HUES64 (cell line): ENCODE data around the gene TACR1.
"Not testable (repeated sequence)": the region's sequence is repeated elsewhere in the genome, so short reads cannot be mapped to it uniquely, and the experiment has no call there.

Experiments
- H3K27ac ChIP-seq: 2 replicates; pipeline ENCODE4 v1.7.0; 2013; ENCODE audit warnings: low read depth, low read length, inconsistent platforms
- H3K27me3 ChIP-seq: 2 replicates; pipeline ENCODE4 v1.6.1; 2013; ENCODE audit warnings: mild to moderate bottlenecking, low read length; ENCODE audit not compliant: insufficient read depth
- H3K36me3 ChIP-seq: 2 replicates; pipeline ENCODE4 v1.6.1; 2013; ENCODE audit warnings: mild to moderate bottlenecking, low read length; ENCODE audit not compliant: insufficient read depth
- H3K4me1 ChIP-seq: 2 replicates; pipeline ENCODE4 v1.6.1; 2013; ENCODE audit warnings: mild to moderate bottlenecking, low read length, moderate library complexity; ENCODE audit not compliant: insufficient read depth
- H3K4me3 ChIP-seq: 2 replicates; pipeline ENCODE4 v1.5.1; 2013; ENCODE audit warnings: mild to moderate bottlenecking, low read length, moderate library complexity
- H3K9ac ChIP-seq: 2 replicates; pipeline ENCODE4 v1.6.1; 2013; ENCODE audit warnings: mild to moderate bottlenecking, low read depth, low read length
- H3K9me3 ChIP-seq: 2 replicates; pipeline ENCODE4 v1.6.1; 2013; ENCODE audit warnings: low read depth, low read length; ENCODE audit not compliant: insufficient read depth
- WGBS: fragments of 150-250, 120-280 bp; methylation state at CpG from one replicate; pipeline ENCODE4 v1.1.7; 2013; ENCODE audit warnings: missing lambda C conversion rate; 5-methylcytosine and 5-hydroxymethylcytosine counted together

Gene TACR1

DNA sequence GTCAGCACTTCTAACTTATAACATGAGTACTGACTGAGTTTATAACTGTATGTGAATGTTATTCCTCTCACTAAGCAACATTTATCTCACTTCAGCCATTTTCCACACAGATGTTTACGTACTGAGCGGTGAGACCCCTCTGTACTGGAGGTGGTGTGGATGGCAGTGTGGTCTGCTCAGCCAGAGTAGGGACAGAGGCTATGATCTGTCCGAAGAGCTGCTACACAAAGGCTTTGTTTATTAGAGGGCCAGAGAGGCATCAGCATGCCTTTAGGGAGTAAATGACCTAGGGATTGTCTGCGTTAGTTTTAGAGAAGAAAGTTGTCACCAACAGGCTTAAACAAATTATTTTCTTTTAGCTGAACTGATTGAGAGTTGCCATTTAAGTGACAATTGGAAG is 23.2 kb upstream of the TACR1 start:
- Histone ChIP-seq H3K36me3 (no peaks in the 10 kb centered on the region), H3K9ac (no peak overlapping the region), H3K9me3 (peaks cover 8% of the 10 kb centered on the region; the same call in 1 of the 2 replicates), H3K27me3 (no peaks in the 10 kb centered on the region), H3K27ac (no peak overlapping the region), H3K4me1 (peaks cover 9% of the 10 kb centered on the region), H3K4me3 (no peak overlapping the region)
- WGBS = 65% methylated on average over 4 of the region's 4 CpGs

GRCh38 chr2:75221862-75222261 is 22.5 kb upstream of the TACR1 start:
- no peaks in the 10 kb centered on the region for H3K27me3 ChIP-seq
- H3K4me3 ChIP-seq = no peak overlapping the region
- H3K9me3 ChIP-seq = peaks cover 8% of the 10 kb centered on the region; the same call in 1 of the 2 replicates
- no peak overlapping the region for H3K27ac ChIP-seq
- no peak overlapping the region for H3K9ac ChIP-seq
- H3K4me1 ChIP-seq = peaks cover 9% of the 10 kb centered on the region
- H3K36me3 ChIP-seq = no peaks in the 10 kb centered on the region
- 93% methylated on average over 3 of the region's 3 CpGs for WGBS

- not testable (repeated sequence) for H3K36me3 ChIP-seq, H3K9me3 ChIP-seq, H3K4me1 ChIP-seq, H3K27me3 ChIP-seq, H3K9ac ChIP-seq
- Histone ChIP-seq H3K27ac (peak overlapping the region; percentile 72; the same call in 1 of the 2 replicates), H3K4me3 (peak overlapping the region; percentile 19; the same call in 1 of the 2 replicates)
- 32% methylated on average over 4 of the region's 4 CpGs for WGBS
These were observed 19.9 kb upstream of the TACR1 start for GRCh38 chr2:75219213-75219612.

GRCh38 chr2:75211266-75211770 is 12.0 kb upstream of the TACR1 start:
- WGBS = 75% methylated on average over 1 of the region's 1 CpG

DNA sequence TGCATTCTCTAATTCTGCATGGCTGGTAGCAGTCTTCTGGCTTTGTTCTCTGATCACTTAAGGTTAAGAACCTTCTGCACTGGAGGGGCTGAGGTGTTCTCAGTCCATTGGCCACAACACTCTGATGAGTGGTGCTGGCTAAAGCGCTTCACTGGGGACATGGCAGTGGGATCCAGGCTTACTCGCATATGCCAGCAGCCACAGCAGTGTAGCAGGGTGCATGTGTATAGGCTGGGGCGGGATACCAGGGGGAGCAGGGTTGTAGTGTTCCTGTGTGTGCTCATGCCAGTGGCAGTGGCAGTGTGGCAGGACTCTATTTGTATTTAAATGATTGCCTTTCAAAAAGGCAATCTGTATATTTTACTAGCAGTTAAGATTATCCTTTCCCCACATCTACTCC is 11.1 kb upstream of the TACR1 start:
- no peak overlapping the region for H3K9ac ChIP-seq
- no peak overlapping the region for H3K4me3 ChIP-seq
- no peaks in the 10 kb centered on the region for H3K9me3 ChIP-seq
- H3K36me3 ChIP-seq = no peaks in the 10 kb centered on the region
- no peaks in the 10 kb centered on the region for H3K27me3 ChIP-seq
- WGBS = 85% methylated on average over 3 of the region's 3 CpGs
- H3K4me1 ChIP-seq = peaks cover 13% of the 10 kb centered on the region
- H3K27ac ChIP-seq = no peak overlapping the region

More at GRCh38 chr2:75211266-75211770, 12.0 kb upstream of the TACR1 start:
- Histone ChIP-seq H3K36me3 (no peaks in the 10 kb centered on the region), H3K4me1 (peaks cover 13% of the 10 kb centered on the region), H3K27ac (no peak overlapping the region), H3K9ac (no peak overlapping the region), H3K27me3 (no peaks in the 10 kb centered on the region), H3K9me3 (no peaks in the 10 kb centered on the region), H3K4me3 (no peak overlapping the region)

- H3K9ac ChIP-seq = no peak overlapping the region
- no peaks in the 10 kb centered on the region for H3K36me3 ChIP-seq
- H3K27ac ChIP-seq = 0 out of 2 replicates have a peak overlapping the region, but pooled peaks have one; percentile 26
- peaks cover 13% of the 10 kb centered on the region for H3K4me1 ChIP-seq
- no peaks in the 10 kb centered on the region for H3K27me3 ChIP-seq
- 77% methylated on average over 6 of the region's 6 CpGs for WGBS
- no peak overlapping the region for H3K4me3 ChIP-seq
- H3K9me3 ChIP-seq = no peaks in the 10 kb centered on the region
These were observed 9.4 kb upstream of the TACR1 start for GRCh38 chr2:75208738-75209137.

- no peak overlapping the region for H3K9ac ChIP-seq
- peaks cover 34% of the 10 kb centered on the region for H3K27me3 ChIP-seq
- H3K4me1 ChIP-seq = peaks cover 18% of the 10 kb centered on the region
- no peak overlapping the region for H3K4me3 ChIP-seq
- no peak overlapping the region for H3K27ac ChIP-seq
- H3K9me3 ChIP-seq = no peaks in the 10 kb centered on the region
- no peaks in the 10 kb centered on the region for H3K36me3 ChIP-seq
- 88% methylated on average over 3 of the region's 3 CpGs for WGBS
These were observed 5.5 kb upstream of the TACR1 start for GRCh38 chr2:75204833-75205232.

DNA sequence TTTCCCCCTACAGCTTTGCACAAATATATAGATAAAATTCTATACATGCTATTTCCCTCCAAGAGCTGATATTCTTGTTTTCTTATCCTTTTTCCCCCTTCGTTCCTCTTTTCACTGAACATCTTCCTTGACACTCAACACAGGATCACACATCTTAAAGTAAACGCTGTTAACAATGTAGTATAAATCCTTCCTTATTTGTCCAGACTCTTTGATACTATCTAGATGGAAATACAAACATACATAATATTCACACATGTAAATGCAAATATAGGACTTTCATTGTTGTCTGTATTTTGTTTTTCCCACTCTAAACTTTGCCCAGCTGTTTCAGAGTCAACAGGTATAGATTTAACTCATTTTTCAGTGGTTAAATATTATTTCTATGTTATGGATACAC is 3.0 kb upstream of the TACR1 start:
- Histone ChIP-seq H3K9ac (no peak overlapping the region), H3K4me3 (no peak overlapping the region), H3K9me3 (no peaks in the 10 kb centered on the region), H3K27me3 (peaks cover 58% of the 10 kb centered on the region), H3K36me3 (no peaks in the 10 kb centered on the region), H3K27ac (no peak overlapping the region), H3K4me1 (peaks cover 17% of the 10 kb centered on the region)
- 87% methylated on average over 2 of the region's 2 CpGs for whole genome bisulfite sequencing

GRCh38 chr2:75200140-75201096 is 1.1 kb upstream of the TACR1 start:
- H3K36me3 ChIP-seq = no peaks in the 10 kb centered on the region
- H3K9ac ChIP-seq = no peak overlapping the region
- peaks cover 76% of the 10 kb centered on the region for H3K27me3 ChIP-seq
- H3K4me3 ChIP-seq = peak overlapping the region; percentile 64
- H3K9me3 ChIP-seq = no peaks in the 10 kb centered on the region
- WGBS = 1% methylated on average over 57 of the region's 57 CpGs
- H3K4me1 ChIP-seq = peaks cover 17% of the 10 kb centered on the region
- H3K27ac ChIP-seq = no peak overlapping the region

DNA sequence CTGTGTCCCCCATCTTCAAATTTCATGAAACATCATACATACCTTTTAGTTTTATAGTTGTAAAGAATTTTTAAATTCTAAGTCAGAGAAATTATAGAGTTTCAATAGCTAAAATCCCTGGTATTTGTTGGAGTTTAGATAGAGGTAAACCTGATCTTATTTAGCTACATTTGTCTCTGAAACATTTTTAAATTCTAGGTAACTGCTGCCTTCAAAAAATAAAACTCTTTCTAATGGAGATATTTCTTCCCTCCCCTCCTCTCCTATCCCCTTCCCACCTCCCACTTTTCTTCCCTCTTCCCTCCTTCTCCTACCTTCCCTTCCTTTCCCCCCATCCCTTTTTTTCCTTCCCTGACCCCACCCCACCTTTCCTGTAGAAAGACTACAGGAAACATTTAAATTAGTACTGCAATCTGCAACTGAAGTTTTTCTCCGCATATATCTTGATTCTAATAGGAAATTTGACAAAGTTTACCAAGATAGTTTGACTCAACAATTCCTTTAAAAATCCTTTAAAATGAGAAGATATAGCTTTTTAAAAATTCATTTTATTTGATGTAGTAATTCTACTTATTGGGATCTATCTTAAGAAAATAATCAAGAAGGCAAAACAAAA is 4.1 kb downstream of the TACR1 start:
- peaks cover 46% of the 10 kb centered on the region for H3K27me3 ChIP-seq
- H3K9ac ChIP-seq = no peak overlapping the region
- no peak overlapping the region for H3K27ac ChIP-seq
- no peak overlapping the region for H3K4me3 ChIP-seq
- peaks cover 16% of the 10 kb centered on the region for H3K4me1 ChIP-seq
- H3K9me3 ChIP-seq = no peaks in the 10 kb centered on the region
- H3K36me3 ChIP-seq = no peaks in the 10 kb centered on the region
- WGBS = no CpG with 5 or more reads among the region's 1 CpG

- no peak overlapping the region for H3K27ac ChIP-seq
- peaks cover 9% of the 10 kb centered on the region; the same call in 1 of the 2 replicates for H3K4me1 ChIP-seq
- H3K4me3 ChIP-seq = no peak overlapping the region
- H3K9ac ChIP-seq = no peak overlapping the region
- H3K27me3 ChIP-seq = peaks cover 37% of the 10 kb centered on the region
- 90% methylated on average over 4 of the region's 4 CpGs for WGBS
- no peaks in the 10 kb centered on the region for H3K9me3 ChIP-seq
- no peaks in the 10 kb centered on the region for H3K36me3 ChIP-seq
These were observed 5.0 kb downstream of the TACR1 start for GRCh38 chr2:75194184-75194868.
